ENCODE results near the gene NUP98. TPM values are rescaled to one million over a fixed set of nuclear protein-coding genes. Genes with fewer than 3 reads are reported as not detected.
A peak's percentile ranks its signal among the peaks of the same experiment; 100 is the strongest.

The NUP98 gene
- total RNA-seq, 2 experiments from 2014 or later: 161 to 186 TPM

DNA sequence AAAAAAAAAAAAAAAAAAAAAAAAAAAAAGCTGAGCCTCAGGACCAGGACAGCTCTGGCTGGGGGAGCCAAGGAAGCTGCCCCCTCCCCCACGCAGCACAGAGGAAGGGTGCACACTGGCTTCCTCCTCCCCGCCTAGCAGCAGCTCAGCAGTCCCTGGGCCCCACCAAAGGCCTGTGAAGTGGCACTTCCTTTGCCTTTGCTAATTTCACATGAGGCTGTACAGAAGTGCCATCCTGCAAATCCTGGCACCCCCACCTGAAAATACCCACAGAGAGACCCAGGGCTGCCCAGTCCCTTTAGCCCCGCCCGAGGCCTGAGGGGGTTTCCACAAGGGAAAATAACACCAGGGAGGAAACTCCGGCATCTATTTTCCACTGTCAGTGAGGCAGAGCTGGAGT, 39.5 kb upstream of the NUP98 start:
- intact Hi-C loops (cut with DNase I, micrococcal nuclease): loop anchor here in 1 of 2 experiments (5.0 kb wide), 1 partner anchor 40 kb away; the partner anchor contains the start of gene NUP98
- H3K4me3 ChIP-seq (ENCODE audit: low read length): peak overlapping the region; percentile 95

DNA sequence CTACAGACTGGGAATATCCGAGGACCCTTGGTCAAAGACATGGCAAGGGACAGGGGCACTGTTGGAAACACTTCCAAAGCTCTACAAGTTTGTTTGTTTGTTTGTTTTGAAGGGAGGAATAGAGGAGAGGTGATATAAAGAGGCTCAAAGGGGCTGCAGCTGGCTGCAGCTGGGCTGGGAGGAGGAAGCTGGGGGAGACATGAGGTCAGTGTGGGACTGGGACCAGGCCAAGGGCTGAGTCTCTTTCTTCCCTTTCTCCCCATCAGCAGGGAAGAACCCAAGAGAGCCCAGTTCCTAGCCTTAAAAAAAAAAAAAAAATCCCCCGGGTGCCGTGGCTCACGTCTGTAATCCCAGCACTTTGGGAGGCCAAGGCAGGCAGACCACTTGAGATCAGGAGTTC, 38.4 kb upstream of the NUP98 start:
- Histone ChIP-seq H3K4me1 (ENCODE audit: insufficient read depth, low read length) (peaks cover 85% of the 10 kb centered on the region), H3K36me3 (ENCODE audit: insufficient read depth, low read length) (peaks cover 38% of the 10 kb centered on the region), H3K27me3 (ENCODE audit: control insufficient read depth in 1 of 2, insufficient read depth in 2 of 2, low read length in 2 of 2) (no peaks in the 10 kb centered on the region), H3K27ac (ENCODE audit: low read depth in 1 of 2, low read length in 2 of 2) (peak overlapping the region; percentile 8 to 47), H3K4me3 (ENCODE audit: low read length) (no peak overlapping the region), H3K9me3 (ENCODE audit: control insufficient read depth in 1 of 2, insufficient read depth in 1 of 2, low read length in 2 of 2) (no peaks in the 10 kb centered on the region)
- intact Hi-C loops (cut with DNase I, micrococcal nuclease): loop anchor here in 1 of 2 experiments (5.0 kb wide), 1 partner anchor 38 kb away; the partner anchor contains the start of gene NUP98
- TF ChIP-seq, protein P1, sequence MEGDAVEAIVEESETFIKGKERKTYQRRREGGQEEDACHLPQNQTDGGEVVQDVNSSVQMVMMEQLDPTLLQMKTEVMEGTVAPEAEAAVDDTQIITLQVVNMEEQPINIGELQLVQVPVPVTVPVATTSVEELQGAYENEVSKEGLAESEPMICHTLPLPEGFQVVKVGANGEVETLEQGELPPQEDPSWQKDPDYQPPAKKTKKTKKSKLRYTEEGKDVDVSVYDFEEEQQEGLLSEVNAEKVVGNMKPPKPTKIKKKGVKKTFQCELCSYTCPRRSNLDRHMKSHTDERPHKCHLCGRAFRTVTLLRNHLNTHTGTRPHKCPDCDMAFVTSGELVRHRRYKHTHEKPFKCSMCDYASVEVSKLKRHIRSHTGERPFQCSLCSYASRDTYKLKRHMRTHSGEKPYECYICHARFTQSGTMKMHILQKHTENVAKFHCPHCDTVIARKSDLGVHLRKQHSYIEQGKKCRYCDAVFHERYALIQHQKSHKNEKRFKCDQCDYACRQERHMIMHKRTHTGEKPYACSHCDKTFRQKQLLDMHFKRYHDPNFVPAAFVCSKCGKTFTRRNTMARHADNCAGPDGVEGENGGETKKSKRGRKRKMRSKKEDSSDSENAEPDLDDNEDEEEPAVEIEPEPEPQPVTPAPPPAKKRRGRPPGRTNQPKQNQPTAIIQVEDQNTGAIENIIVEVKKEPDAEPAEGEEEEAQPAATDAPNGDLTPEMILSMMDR (IDR thresholded peaks at IDR 0.05): no peak
- H3K4me3 Mint-ChIP-seq: peak overlapping the region; percentile 94
- ATAC-seq (ENCODE audit: poor library complexity): no peak
- peaks cover 70% of the 10 kb centered on the region for H3K36me3 Mint-ChIP-seq (ENCODE audit: low read depth)
- H3K27ac Mint-ChIP-seq: peak overlapping the region; percentile 95
- CTCF ChIA-PET: interaction anchor here (1.1 to 10.7 kb wide), 2 partner anchors 11 to 17 kb away, joined by 3 to 216 read pairs; partner anchors contain the start of gene STIM1
- no peaks in the 10 kb centered on the region for H3K9me3 Mint-ChIP-seq
- DNase-seq: no peak
- POLR2A ChIA-PET: interaction anchor here (1.1 to 15.1 kb wide), 4 partner anchors 17 to 113 kb away, joined by 3 to 577 read pairs (median 40); partner anchors contain the start of genes PGAP2 and STIM1
- H3K27me3 Mint-ChIP-seq: no peaks in the 10 kb centered on the region
- peaks cover 84% of the 10 kb centered on the region for H3K4me1 Mint-ChIP-seq (ENCODE audit: low read depth)

More for the DNA sequence above, 39.5 kb upstream of the NUP98 start:
- peaks cover 64% of the 10 kb centered on the region for H3K36me3 Mint-ChIP-seq (ENCODE audit: low read depth)
- ChIA-PET POLR2A (interaction anchor here (0.5 to 15.1 kb wide), 11 partner anchors 8 to 236 kb away, joined by 3 to 577 read pairs (median 4); partner anchors contain the start of genes NUP98, PGAP2 and STIM1), CTCF (interaction anchor here (0.7 to 10.7 kb wide), 3 partner anchors 16 to 58 kb away, joined by 3 to 216 read pairs (median 4); partner anchors contain the start of gene STIM1)
- peak overlapping the region; percentile 94 for H3K4me3 Mint-ChIP-seq
- peaks cover 81% of the 10 kb centered on the region for H3K4me1 Mint-ChIP-seq (ENCODE audit: low read depth)
- no peaks in the 10 kb centered on the region for H3K27me3 Mint-ChIP-seq
- Histone ChIP-seq H3K9me3 (ENCODE audit: control insufficient read depth in 1 of 2, insufficient read depth in 1 of 2, low read length in 2 of 2) (no peaks in the 10 kb centered on the region), H3K27me3 (ENCODE audit: control insufficient read depth in 1 of 2, insufficient read depth in 2 of 2, low read length in 2 of 2) (no peaks in the 10 kb centered on the region), H3K4me1 (ENCODE audit: insufficient read depth, low read length) (peaks cover 80% of the 10 kb centered on the region), H3K36me3 (ENCODE audit: insufficient read depth, low read length) (peaks cover 26% of the 10 kb centered on the region), H3K27ac (ENCODE audit: low read depth in 1 of 2, low read length in 2 of 2) (peak overlapping the region; percentile 90 to 97)
- DNase-seq (peak in 12 of 14 experiments; percentile 25 to 85 (median 64)), ATAC-seq (ENCODE audit: poor library complexity) (peak; percentile 4)
- TF ChIP-seq, protein P1 (IDR thresholded peaks at IDR 0.05): no peak
- peak overlapping the region; percentile 95 for H3K27ac Mint-ChIP-seq
- H3K9me3 Mint-ChIP-seq: no peaks in the 10 kb centered on the region

DNA sequence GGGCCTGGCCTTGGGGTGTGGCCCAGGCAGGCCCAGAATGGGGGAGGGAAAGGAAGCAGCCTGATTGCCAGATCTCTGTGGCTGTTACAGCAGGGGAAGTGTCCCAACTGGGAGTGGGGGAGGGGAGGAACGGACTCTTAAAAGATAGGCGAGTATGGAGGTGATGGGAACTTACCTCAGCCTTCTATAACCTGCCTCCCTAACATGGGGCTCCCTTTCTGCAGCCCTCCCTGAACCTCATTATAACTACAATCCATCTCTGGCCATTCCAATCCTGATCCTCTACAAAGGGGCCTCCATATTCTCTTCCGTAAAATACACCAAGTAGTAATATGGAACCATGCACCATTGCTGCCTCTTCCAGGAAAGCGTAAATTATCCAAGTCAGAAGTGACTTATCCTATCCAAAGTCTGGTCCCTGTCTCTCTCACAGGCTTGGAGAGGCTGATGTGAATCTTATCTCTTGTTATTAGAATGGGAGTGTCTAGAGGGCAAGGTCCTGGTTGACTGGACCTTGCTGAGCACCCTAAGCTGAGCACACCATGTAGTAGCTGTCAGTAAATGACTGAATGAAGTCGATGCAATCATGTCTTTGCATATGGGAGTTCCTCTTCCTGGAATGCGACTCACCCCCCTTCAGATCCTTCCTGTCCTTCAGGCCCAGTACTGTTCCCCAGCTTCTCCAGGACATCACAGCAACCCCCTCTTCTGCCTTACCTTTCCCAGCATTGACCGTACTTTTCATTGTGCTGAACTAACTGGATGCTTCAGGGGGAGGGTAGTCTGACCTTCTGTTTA, 37.5 kb upstream of the NUP98 start:
- ChIA-PET POLR2A (interaction anchor here (0.8 to 15.1 kb wide), 4 partner anchors 18 to 93 kb away, joined by 3 to 577 read pairs (median 3); partner anchors contain the start of genes PGAP2 and STIM1), CTCF (interaction anchor here (1.1 to 10.7 kb wide), 3 partner anchors 10 to 18 kb away, joined by 3 to 216 read pairs (median 7); partner anchors contain the start of gene STIM1)
- peaks cover 88% of the 10 kb centered on the region for H3K4me1 Mint-ChIP-seq (ENCODE audit: low read depth)
- H3K27ac Mint-ChIP-seq: peak overlapping the region; percentile 95
- H3K4me3 ChIP-seq (ENCODE audit: low read length): peak overlapping the region; percentile 15
- peak overlapping the region; percentile 77 for H3K4me3 Mint-ChIP-seq
- H3K4me1 ChIP-seq (ENCODE audit: insufficient read depth, low read length): peaks cover 92% of the 10 kb centered on the region
- no peak for ATAC-seq (ENCODE audit: poor library complexity)
- peak in 2 of 14 experiments; percentile 41 to 46 for DNase-seq
- no peaks in the 10 kb centered on the region for H3K27me3 Mint-ChIP-seq
- H3K27ac ChIP-seq (ENCODE audit: low read depth in 1 of 2, low read length in 2 of 2): peak overlapping the region; percentile 8 to 47
- H3K9me3 Mint-ChIP-seq: no peaks in the 10 kb centered on the region
- TF ChIP-seq, protein P1 (IDR thresholded peaks at IDR 0.05): no peak
- intact Hi-C loops (cut with DNase I, micrococcal nuclease): loop anchor here in 1 of 2 experiments (5.0 kb wide), 1 partner anchor 38 kb away; the partner anchor contains the start of gene NUP98
- H3K36me3 ChIP-seq (ENCODE audit: insufficient read depth, low read length): peaks cover 47% of the 10 kb centered on the region
- no peaks in the 10 kb centered on the region for H3K27me3 ChIP-seq (ENCODE audit: control insufficient read depth in 1 of 2, insufficient read depth in 2 of 2, low read length in 2 of 2)
- H3K36me3 Mint-ChIP-seq (ENCODE audit: low read depth): peaks cover 74% of the 10 kb centered on the region
- H3K9me3 ChIP-seq (ENCODE audit: control insufficient read depth in 1 of 2, insufficient read depth in 1 of 2, low read length in 2 of 2): no peaks in the 10 kb centered on the region

All from CD4-positive, alpha-beta T cell (primary cell).